ENCODE results near the gene CMPK1.

CMPK1 gene

GRCh38 chr1:47415728-47416318 is 82.2 kb downstream of the CMPK1 start, which contains the start of gene FOXE3:
FOXE3 (plus strand) TSS chr1:47416285; CDS start chr1:47416316, 31 bp downstream.
- H3K4me3 ChIP-seq (ENCODE audit: low read length) = no peak within 1 kb of the TSS
- no peak for DNase-seq (ENCODE audit: low read depth, low spot score)

DNA sequence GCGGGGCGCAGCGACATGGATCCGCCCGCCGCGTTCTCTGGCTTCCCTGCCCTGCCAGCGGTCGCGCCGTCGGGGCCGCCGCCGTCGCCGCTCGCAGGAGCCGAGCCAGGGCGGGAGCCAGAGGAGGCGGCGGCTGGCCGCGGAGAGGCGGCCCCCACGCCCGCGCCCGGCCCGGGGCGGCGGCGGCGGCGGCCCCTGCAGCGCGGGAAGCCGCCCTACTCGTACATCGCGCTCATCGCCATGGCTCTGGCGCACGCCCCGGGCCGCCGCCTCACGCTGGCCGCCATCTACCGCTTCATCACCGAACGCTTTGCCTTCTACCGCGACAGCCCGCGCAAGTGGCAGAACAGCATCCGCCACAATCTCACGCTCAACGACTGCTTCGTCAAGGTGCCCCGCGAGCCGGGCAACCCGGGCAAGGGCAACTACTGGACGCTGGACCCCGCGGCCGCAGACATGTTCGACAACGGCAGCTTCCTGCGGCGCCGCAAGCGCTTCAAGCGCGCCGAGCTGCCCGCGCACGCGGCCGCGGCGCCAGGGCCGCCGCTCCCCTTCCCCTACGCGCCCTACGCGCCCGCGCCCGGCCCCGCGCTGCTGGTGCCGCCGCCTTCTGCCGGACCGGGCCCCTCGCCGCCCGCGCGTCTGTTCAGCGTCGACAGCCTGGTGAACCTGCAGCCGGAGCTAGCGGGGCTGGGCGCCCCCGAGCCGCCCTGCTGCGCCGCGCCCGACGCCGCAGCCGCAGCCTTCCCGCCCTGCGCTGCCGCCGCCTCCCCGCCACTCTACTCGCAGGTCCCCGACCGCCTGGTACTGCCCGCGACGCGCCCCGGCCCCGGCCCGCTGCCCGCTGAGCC is 83.0 kb downstream of the CMPK1 start:
- no peak overlapping the region for H3K4me3 ChIP-seq (ENCODE audit: low read length)

GRCh38 chr1:47417170-47418044 is 83.8 kb downstream of the CMPK1 start:
- H3K4me3 ChIP-seq (ENCODE audit: low read length) = no peak overlapping the region

More for the DNA sequence above, 83.0 kb downstream of the CMPK1 start:
- no peak for DNase-seq (ENCODE audit: low read depth, low spot score)

GRCh38 chr1:47418122-47418521 is 84.5 kb downstream of the CMPK1 start:
- DNase-seq (ENCODE audit: low read depth, low spot score) = no peak
- no peak overlapping the region for H3K4me3 ChIP-seq (ENCODE audit: low read length)

More at GRCh38 chr1:47417170-47418044, 83.8 kb downstream of the CMPK1 start:
- no peak for DNase-seq (ENCODE audit: low read depth, low spot score)

GRCh38 chr1:47418681-47419325 is 85.2 kb downstream of the CMPK1 start:
- no peak overlapping the region for H3K4me3 ChIP-seq (ENCODE audit: low read length)
- DNase-seq (ENCODE audit: low read depth, low spot score) = no peak

- no peak overlapping the region for H3K4me3 ChIP-seq (ENCODE audit: low read length)
- no peak for DNase-seq (ENCODE audit: low read depth, low spot score)
Observed at GRCh38 chr1:47420547-47420946, 87.0 kb downstream of the CMPK1 start.

DNA sequence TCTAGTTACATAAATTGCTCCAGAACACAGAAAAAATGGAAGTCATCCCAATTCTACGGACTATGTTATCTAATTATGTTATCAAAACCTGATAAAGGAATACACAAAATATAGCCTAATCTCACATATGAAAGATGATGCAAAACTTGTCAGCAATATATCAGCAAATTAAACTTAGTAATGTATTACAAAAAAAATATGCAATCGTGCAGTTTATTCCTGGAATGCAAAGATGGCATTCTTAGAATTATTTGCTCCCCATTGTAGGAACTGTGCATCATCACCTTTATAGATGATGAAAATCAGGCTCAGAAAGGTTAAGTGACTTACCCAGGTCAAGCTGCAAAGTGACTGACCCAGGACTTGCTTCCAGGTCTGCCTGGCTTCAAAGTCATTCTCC is 90.3 kb downstream of the CMPK1 start:
- no peak for DNase-seq (ENCODE audit: low read depth, low spot score)
- H3K4me3 ChIP-seq (ENCODE audit: low read length) = no peak overlapping the region

DNA sequence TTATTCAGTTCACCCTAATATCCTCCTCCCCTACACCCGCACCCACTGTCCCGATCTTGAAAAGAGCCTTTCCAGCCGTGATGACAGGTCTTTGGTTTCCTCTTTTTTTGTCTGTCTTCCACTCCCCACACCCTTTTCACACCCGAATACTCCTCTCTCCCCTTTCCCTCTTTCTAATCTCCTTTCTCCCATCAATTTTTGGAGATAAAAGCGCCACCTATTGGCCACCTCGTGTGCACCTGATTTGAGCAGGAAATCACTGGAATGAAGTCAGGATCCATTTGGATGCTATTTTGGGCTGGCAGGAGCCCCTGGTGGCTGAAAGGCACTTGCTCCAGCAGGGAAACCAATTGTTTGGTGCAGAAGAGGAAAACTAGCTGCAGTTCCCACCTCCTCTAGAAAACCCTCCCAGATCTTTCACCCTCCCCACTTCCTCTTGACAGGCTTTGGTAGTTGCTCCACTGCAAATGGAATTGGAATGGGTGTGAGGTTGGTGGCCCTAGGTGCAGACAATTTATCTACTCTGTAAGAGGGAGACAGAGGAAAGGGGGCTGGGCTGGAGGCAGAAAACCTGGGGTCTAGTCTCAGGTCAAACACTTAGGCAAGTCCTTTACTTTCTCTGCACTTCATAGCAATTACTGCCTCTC is 90.9 kb downstream of the CMPK1 start:
- H3K4me3 ChIP-seq (ENCODE audit: low read length) = no peak overlapping the region
- DNase-seq (ENCODE audit: low read depth, low spot score) = no peak

All from Jurkat, Clone E6-1 (cell line).